Vagina (tissue), 2 donors: Measurements from ENCODE around the gene ANO2. TPM values are rescaled to one million over a fixed set of nuclear protein-coding genes. Genes with fewer than 3 reads are reported as not detected.
A peak's percentile ranks its signal among the peaks of the same experiment; 100 is the strongest.

ENCODE experiments used
- DNase-seq, 2 donors: peaks; one replicate each; pipeline ENCODE4 v3.0.0-alpha.2; 2017; ENCODE audit errors: extremely low spot score in 2 of 2
- H3K27ac ChIP-seq: fragments of 200-600 bp; sonication (generic); one replicate; pipeline ENCODE4 v1.5.1; 2019
- H3K27me3 ChIP-seq: fragments of 200-600 bp; sonication (generic); one replicate; pipeline ENCODE4 v1.5.1; 2019
- H3K36me3 ChIP-seq, 2 donors: fragments of 200-600 bp; sonication (generic); one replicate each; pipeline ENCODE4 v1.5.1; 2017 to 2019
- H3K4me1 ChIP-seq: fragments of 200-600 bp; sonication (generic); one replicate; pipeline ENCODE4 v1.5.1; 2019
- H3K4me3 ChIP-seq, 2 donors: fragments of 200-600 bp; sonication (generic); 1 replicate in 1 of 2; 2 replicates in 1 of 2; pipeline ENCODE4 v1.5.1; 2016 to 2019
- H3K9me3 ChIP-seq: fragments of 200-600 bp; sonication (generic); one replicate; pipeline ENCODE4 v1.5.1; 2019
- POLR2A ChIP-seq, 2 donors: fragments of 450-650 bp; IDR thresholded peaks; one replicate each; pipeline ENCODE4 v1.6.1; 2017; ENCODE audit warnings: antibody characterized with exemption in 2 of 2, mild to moderate bottlenecking in 2 of 2, moderate library complexity in 2 of 2
- POLR2AphosphoS5 ChIP-seq, 2 donors: sonication (generic); formaldehyde crosslinking; IDR thresholded peaks; one replicate each; pipeline ENCODE4 v1.9.0; 2017; ENCODE audit warnings: antibody characterized with exemption in 2 of 2, mild to moderate bottlenecking in 2 of 2, low read depth in 1 of 2; ENCODE audit not compliant: insufficient read depth in 1 of 2
- intact Hi-C: fragments of 100-400 bp; cut with DNase I; formaldehyde crosslinking; loops from one replicate; pipeline ENCODE4 v1.15.1; 2023
- total RNA-seq: library from RNA; depleted of rRNA; stranded (reverse); fragments of >200 nt; gene quantifications from one replicate; pipeline ENCODE4 v1.2.3, GENCODE V29; 2016
- TF ChIP-seq, protein P1 (sequence below), 3 experiments: fragments of 450-650 bp in 2 of 3; fragments of 200-600 bp in 1 of 3; sonication (generic) in 1 of 3; IDR thresholded peaks; one replicate each; pipeline ENCODE4 v1.5.1; 2017 to 2019; ENCODE audit warnings: antibody characterized with exemption in 3 of 3, mild to moderate bottlenecking in 2 of 3, moderate library complexity in 2 of 3

ANO2 gene
- total RNA-seq, 1 donor from 2014 or later = 18.7 TPM

- H3K4me1 ChIP-seq = no peaks in the 10 kb centered on the region
- H3K27ac ChIP-seq = no peak overlapping the region
- TF ChIP-seq, protein P1, sequence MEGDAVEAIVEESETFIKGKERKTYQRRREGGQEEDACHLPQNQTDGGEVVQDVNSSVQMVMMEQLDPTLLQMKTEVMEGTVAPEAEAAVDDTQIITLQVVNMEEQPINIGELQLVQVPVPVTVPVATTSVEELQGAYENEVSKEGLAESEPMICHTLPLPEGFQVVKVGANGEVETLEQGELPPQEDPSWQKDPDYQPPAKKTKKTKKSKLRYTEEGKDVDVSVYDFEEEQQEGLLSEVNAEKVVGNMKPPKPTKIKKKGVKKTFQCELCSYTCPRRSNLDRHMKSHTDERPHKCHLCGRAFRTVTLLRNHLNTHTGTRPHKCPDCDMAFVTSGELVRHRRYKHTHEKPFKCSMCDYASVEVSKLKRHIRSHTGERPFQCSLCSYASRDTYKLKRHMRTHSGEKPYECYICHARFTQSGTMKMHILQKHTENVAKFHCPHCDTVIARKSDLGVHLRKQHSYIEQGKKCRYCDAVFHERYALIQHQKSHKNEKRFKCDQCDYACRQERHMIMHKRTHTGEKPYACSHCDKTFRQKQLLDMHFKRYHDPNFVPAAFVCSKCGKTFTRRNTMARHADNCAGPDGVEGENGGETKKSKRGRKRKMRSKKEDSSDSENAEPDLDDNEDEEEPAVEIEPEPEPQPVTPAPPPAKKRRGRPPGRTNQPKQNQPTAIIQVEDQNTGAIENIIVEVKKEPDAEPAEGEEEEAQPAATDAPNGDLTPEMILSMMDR (IDR thresholded peaks at IDR 0.05) = no peak
- no peak for TF ChIP-seq POLR2A (IDR thresholded peaks at IDR 0.05)
- no peak for TF ChIP-seq POLR2AphosphoS5 (IDR thresholded peaks at IDR 0.05; ENCODE audit: insufficient read depth in 1 of 2, low read depth in 1 of 2)
- intact Hi-C loops = no loop called here
- no peaks in the 10 kb centered on the region for H3K9me3 ChIP-seq
- DNase-seq = peak; percentile 40 to 71
- H3K4me3 ChIP-seq = no peak overlapping the region
- no peaks in the 10 kb centered on the region for H3K27me3 ChIP-seq
- H3K36me3 ChIP-seq = no peaks in the 10 kb centered on the region
These were observed 25.1 kb upstream of the ANO2 start for GRCh38 chr12:5969974-5970690.

GRCh38 chr12:5969156-5969973, 24.3 kb upstream of the ANO2 start:
- TF ChIP-seq POLR2A (IDR thresholded peaks at IDR 0.05) (no peak), POLR2AphosphoS5 (IDR thresholded peaks at IDR 0.05; ENCODE audit: insufficient read depth in 1 of 2, low read depth in 1 of 2) (no peak)
- TF ChIP-seq, protein P1 (IDR thresholded peaks at IDR 0.05) = no peak
- Histone ChIP-seq H3K4me3 (no peak overlapping the region), H3K36me3 (no peaks in the 10 kb centered on the region), H3K9me3 (no peaks in the 10 kb centered on the region), H3K27me3 (no peaks in the 10 kb centered on the region), H3K27ac (no peak overlapping the region), H3K4me1 (no peaks in the 10 kb centered on the region)
- peak; percentile 79 to 94 for DNase-seq
- intact Hi-C loops = no loop called here

GRCh38 chr12:5967645-5968415, 22.8 kb upstream of the ANO2 start:
- no peak for TF ChIP-seq POLR2AphosphoS5 (IDR thresholded peaks at IDR 0.05; ENCODE audit: insufficient read depth in 1 of 2, low read depth in 1 of 2)
- no peak for TF ChIP-seq POLR2A (IDR thresholded peaks at IDR 0.05)
- TF ChIP-seq, protein P1 (IDR thresholded peaks at IDR 0.05) = no peak
- Histone ChIP-seq H3K27me3 (no peaks in the 10 kb centered on the region), H3K27ac (no peak overlapping the region), H3K9me3 (no peaks in the 10 kb centered on the region), H3K36me3 (no peaks in the 10 kb centered on the region), H3K4me3 (no peak overlapping the region), H3K4me1 (no peaks in the 10 kb centered on the region)
- peak; percentile 55 to 81 for DNase-seq
- intact Hi-C loops = no loop called here

GRCh38 chr12:5966486-5967095, 21.5 kb upstream of the ANO2 start:
- Histone ChIP-seq H3K4me1 (no peaks in the 10 kb centered on the region), H3K36me3 (no peaks in the 10 kb centered on the region), H3K27ac (no peak overlapping the region), H3K27me3 (no peaks in the 10 kb centered on the region), H3K9me3 (no peaks in the 10 kb centered on the region), H3K4me3 (no peak overlapping the region)
- DNase-seq = peak; percentile 64 to 70
- intact Hi-C loops = no loop called here
- TF ChIP-seq, protein P1 (IDR thresholded peaks at IDR 0.05) = no peak
- TF ChIP-seq POLR2AphosphoS5 (IDR thresholded peaks at IDR 0.05; ENCODE audit: insufficient read depth in 1 of 2, low read depth in 1 of 2) (no peak), POLR2A (IDR thresholded peaks at IDR 0.05) (no peak)
